Uterus (tissue), 2 donors: Measurements from ENCODE around the gene TACR1.

ENCODE experiments used
- CTCF ChIP-seq, 4 experiments: fragments of 200-600 bp in 2 of 4; fragments of 450-650 bp in 2 of 4; sonication (generic) in 2 of 4; IDR thresholded peaks; one replicate each; pipeline ENCODE4 v1.5.1; 2016 to 2019; ENCODE audit warnings: antibody characterized with exemption in 4 of 4, mild to moderate bottlenecking in 2 of 4, moderate library complexity in 1 of 4
- POLR2A ChIP-seq, 2 donors: fragments of 450-650 bp; IDR thresholded peaks; one replicate each; pipeline ENCODE4 v1.6.1; 2016; ENCODE audit warnings: antibody characterized with exemption in 2 of 2, mild to moderate bottlenecking in 1 of 2, moderate library complexity in 1 of 2

GRCh38 chr2:75067506-75067905, 131.8 kb downstream of the TACR1 start:
- TF ChIP-seq CTCF (IDR thresholded peaks at IDR 0.05) (no peak), POLR2A (IDR thresholded peaks at IDR 0.05) (no peak)
